Measurements from ENCODE around the gene PTPA. TPM values are rescaled to one million over a fixed set of nuclear protein-coding genes. Genes with fewer than 3 reads are reported as not detected.
A peak's percentile ranks its signal among the peaks of the same experiment; 100 is the strongest.
"Not testable (repeated sequence)": the region's sequence is repeated elsewhere in the genome, so short reads cannot be mapped to it uniquely, and the experiment has no call there.

Gene PTPA
- total RNA-seq, 1 experiment from 2014 or later = 82.9 TPM

DNA sequence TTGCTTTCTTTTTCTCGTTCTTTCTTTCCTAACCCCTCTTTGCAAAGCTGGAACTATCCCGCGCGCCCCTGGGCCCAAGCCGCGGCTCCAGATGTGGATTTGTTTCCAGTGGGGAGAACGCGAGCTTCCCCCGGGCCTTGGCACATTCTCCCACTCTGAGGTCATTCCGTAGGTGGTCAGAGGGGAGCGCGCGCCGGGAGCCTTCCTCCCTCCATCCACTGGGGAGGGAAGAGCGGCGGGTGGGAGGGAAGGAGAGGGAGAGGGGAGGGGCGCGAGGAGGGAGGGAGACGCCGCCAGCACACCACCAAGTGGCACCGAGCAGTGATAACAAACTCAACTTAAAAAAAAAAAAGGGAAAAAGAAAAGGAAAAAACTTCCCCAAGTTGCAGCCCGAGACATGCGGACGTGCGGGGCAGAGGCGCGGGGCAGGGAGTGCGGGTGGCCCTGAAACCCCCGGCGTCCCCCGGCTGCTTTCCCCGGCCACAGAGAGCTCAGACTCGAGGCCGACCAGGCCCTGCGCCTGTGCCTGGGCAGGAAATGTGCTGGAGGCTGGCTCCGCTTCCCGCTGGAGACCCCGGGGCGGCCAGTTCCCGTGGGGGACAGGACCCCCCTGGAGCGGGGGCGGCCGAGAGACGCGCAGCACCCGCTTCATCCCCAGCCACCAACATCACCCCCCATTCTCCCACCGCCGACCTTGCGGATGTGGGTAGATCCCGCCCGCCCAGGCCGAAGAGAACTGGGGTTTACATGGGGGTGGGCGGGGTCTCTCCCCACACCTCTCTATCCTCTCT is 63.7 kb downstream of the PTPA start:
- DNase-seq (ENCODE audit: extremely low read depth, low read depth) = peak; percentile 76

DNA sequence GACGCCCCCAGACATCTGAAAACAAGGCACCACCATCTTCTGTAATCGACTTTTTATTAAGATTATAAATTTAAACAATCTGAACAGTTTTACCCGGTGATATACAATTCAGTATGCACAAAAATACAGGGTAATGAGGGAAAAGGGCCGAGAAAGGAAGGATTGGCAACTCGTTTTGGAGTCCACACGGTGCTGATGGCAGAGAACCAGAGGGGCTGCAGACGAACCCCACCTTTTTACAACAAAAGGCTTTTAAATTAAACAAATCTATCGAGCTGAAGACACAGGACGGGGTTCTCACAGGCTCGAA is 64.3 kb downstream of the PTPA start:
- DNase-seq (ENCODE audit: extremely low read depth, low read depth) = no peak

DNA sequence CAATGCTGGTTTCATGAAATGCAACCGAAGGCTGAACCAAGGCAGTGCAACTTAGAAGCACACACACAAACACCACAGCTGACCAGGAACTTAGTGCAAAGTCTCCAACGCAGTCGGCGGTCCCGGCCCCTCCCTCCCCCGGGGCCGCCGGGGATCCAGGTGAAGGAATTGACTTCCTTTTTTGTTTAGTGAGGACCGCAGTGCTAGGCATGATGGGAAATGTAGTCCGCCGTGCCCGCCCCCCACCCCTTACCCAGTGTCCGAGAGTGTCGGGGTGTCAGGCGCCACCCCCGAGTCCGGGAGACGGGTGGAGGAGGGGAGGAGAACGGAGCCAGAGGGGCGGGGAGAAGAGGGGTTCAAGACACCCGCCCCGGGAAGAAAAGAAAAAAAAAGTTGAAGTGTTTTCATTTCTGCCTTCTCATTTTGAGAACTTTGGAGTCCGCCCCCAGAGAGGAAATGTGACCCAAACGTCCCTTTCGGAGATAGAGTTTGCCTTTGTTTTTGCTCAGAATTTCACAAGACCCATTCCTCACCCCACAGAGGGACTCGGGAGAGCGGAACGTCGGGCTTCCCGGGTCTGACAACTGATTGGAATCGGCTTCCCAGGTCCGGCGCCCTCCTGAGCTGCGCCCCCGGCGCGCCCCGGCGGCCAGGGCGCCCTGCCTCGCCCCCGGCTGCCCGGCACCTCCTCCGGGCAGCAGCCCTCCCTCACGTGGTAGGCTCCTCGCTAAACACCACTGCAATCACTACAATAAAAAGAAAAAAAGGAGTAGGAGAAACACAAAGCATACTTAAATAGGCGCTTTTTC is 64.8 kb downstream of the PTPA start:
- DNase-seq (ENCODE audit: extremely low read depth, low read depth) = peak; percentile 87

DNA sequence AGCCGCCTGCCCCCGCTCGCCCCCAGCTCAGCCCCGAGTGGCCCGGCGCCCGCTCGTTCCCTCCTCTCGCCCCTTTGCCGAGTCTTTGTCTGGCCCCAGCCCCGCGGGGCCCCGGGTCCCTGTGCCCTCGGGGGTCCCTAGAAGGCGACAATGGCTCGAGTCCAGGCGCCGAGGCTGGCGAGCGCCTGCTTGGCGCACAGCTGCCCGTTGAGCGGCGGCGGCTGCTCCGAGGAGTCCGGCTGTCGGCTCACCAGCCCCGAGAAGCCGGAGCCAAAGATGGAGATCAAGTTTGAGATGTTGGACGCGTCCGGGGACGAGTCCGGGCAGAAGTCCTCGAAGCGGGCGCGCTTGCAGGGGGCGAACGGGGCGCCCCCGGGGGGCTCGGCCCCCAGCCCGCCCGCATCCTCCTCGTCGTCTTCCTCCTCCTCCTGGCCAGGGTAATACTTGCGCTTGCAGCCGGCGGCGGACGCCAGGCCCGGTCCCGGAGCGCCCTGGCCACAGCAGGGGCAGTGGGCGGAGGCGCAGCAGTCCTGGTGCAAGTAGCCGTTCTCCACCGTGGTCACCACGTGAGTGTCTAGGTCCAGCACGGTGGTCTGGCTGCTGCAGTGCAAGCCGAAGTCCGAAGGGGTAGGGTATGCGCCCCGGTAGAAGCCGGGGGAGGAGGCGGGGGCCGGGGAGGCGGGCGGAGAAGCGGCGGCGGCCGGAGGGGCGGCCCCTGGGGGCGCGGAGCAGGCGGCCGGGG is 65.7 kb downstream of the PTPA start:
- no peak for DNase-seq (ENCODE audit: extremely low read depth, low read depth)

DNA sequence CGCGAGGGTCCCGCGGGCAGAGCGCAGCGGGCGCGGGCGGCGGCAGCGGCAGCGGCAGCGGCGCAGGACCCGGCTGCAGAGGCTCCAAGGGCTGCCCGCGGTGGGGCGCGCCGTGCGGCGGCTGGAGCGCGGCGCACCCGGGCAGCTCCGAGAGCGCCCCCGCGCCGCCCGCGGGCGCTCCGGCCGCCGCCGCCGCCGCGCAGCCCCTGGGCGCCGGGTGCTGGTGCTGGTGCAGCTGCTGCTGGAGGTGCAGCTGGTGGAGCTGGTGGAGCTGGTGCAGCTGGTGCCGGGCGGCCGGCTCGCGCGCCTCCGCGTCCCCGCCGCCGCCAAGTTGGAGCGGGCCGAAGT is 66.2 kb downstream of the PTPA start:
- no peak for DNase-seq (ENCODE audit: extremely low read depth, low read depth)

DNA sequence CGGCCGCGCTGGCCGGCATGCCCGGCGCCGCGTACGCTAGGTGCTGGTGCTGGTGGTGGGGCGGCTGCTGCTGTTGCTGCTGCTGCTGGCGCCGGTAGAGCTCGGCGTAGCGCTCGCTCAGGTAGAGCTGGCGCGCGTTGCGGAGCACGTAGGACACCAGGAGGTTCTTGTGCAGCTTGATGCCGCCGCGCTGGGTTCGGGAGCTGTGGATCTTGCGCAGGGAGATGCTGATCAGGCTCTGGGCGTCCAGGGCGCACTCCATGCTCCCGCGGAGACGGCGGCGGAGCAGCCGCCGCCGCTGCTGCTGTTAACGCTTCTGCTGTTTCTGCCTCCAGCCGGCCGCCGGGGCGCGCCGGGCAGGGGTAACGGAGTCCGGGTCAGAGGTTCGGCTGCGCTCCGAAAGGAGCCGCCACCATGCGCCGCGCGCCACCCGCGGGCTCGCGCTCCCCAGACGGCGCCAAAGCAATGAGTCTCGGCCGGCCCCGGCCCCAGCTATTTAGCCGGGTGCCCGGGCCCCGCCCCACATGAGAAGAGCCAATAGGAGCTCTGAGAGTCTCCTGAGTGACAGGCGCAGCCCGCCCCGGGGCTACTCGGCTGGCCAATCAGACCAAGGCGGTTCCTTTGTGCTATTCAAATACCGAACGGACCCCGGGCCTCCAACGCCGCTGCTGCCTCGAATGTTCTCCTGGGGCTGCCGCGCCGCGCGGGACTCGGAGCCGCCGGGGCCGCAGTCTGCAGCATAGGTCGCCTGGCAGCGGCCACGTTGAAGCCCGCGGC is 66.8 kb downstream of the PTPA start, which contains the start of gene IER5L:
IER5L (minus strand) TSS at position 471 of the 777 bp plus-strand sequence; CDS start at position 262, 209 bp downstream.
- peak; percentile 96 for DNase-seq (ENCODE audit: extremely low read depth, low read depth)

DNA sequence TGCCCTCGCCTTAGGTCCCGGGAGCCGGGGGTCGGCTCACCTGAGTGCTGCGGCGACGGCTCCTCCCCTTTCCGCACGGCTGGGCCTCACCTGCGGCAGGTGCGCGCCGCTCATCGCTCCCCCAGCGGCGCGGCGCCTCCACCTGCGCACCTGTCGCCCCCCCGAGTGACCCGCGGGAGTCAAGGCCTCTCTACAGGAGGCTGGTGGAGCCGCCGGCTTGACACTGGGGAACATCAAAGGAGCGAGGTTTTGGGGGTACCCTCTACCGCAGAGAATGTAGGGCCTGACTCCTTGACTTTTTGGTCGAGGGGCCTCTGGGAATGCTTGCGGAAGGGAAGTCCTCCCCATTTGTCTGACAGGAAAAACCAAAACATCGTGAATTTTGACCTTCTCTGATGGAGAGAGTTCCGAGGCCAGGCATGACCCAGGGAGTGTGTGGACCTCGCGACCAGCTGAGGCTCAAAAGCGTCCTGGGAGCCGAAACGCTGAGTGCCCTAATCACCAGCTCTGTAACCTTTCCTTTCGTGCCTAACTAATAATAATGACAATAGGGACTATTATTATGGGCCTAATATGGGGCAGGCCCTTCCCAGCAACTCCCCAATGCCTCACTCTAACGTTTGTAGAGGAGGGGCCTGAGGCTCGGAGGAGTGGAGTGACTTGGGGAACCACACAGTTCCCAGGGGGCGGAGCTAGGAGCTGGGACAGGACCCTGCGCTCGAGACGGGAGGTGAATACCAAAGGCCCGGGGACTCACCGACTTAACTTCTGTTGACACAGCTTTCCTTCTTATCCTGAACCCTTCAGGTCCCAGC is 67.6 kb downstream of the PTPA start:
- DNase-seq (ENCODE audit: extremely low read depth, low read depth) = no peak

DNA sequence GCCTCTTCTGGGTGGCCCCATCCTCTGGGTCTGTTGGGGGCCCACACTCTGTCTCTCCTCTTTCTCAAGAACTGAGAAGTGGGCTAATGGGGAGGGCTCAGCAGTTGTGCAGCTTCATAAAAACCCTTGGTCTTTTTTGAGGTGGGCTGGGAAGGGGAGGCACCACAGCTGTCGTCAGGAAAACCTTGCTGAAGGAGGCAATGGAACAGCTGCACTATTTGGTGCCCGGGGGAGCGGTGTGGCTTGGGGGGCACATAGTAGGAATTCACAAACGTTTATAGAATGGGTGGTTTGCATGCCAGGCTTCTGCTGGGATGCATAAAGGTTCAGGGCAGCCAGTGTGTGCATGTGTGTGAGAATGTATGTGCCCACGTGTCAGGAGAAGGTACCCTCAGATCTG is 70.0 kb downstream of the PTPA start:
- no peak for DNase-seq (ENCODE audit: extremely low read depth, low read depth)

DNA sequence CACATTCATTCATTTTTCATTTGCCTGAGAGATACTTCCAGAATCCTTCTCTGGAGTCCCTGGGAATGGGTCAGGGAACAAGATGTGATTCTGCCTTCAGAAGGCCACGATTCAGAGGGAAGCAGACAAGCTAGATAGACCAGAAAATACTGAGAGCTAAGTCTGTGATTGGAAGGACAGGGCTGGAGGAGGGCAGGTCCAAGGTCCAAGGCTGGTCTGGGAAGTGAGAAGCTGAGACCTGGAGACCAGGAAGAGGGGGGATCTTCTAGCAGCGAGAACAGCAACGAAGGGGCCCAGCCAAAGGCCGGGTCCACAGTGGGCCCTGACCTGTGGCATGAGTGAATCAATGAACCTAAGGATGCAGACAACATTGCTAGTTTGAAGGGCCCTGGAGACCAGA is 70.9 kb downstream of the PTPA start:
- no peak for DNase-seq (ENCODE audit: extremely low read depth, low read depth)

DNA sequence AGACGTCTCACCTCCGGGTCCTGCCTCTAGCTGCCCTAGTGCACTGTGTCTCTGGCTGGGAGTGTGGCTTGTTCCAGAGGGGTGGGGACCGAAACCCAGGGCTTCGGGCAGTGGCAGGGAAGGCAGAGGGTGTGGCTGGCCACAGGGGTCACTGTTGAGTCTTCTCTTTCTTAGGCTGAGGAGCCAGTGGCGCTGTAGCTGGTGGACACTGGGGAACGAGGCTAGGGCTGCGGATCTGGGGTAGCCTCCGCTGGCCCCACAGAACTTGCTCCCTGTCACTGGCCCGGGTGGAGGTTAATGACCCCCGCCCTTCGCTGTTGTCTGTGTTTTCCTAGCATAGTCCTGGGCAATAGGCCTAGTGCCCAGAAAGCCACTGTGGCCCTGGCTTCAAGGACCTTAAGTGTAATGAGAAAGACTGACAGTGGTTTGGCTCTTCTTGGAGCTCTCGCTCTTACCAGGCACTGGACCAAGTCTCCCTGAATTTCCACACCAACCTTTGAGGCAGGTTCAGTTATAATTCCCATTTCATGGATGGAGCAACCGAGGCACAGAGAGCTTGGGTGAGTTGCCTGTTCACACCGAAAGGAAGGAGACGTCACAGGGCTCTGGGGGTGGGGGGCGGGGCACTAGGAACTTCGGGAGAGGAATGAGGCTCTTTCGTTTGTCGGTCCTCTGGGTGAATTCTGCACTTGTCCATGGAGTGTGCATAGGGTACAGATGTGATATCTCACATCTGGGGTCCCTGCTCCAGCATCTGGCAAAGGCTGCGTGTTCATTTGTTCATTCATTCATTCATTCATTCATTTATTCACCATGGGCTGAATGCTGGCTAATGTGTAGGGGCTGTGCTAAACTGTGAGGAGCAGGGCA is 71.6 kb downstream of the PTPA start:
- no peak for DNase-seq (ENCODE audit: extremely low read depth, low read depth)

DNA sequence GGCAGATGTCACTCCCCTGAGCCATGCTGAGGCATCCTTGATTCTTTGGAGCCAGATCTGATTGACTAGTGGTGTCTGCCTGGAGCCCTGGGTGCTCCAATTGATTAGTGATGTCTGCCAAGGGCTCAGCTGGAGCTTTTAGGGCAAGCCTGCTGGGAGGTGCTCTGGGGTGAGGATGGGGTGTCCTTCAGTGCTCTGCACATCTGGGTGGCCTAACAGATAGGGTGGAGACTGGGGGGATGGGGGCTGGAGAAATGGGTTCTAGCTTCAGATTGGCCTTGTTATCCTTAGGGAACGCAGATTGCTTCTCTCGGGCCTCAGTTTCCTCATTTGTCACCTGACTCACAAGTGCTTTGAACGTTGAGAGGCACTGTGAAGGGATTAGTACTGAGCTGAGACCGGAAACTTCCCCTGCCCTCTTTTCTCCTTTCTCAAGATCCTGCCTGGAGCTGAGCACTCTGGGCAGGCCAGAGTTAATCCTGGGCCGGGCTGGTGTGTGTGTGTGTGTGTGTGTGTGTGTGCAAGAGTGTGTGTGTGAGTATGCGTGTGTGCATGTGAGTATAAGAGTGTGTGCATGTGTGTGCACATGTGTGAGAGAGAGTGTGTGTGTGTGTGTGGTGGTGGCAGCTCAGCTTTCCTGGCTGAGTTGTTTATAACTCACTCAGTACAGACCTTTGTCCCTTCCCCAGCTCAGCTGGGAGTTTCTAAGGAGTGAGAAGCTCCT is 72.4 kb downstream of the PTPA start:
- DNase-seq (ENCODE audit: extremely low read depth, low read depth) = no peak

DNA sequence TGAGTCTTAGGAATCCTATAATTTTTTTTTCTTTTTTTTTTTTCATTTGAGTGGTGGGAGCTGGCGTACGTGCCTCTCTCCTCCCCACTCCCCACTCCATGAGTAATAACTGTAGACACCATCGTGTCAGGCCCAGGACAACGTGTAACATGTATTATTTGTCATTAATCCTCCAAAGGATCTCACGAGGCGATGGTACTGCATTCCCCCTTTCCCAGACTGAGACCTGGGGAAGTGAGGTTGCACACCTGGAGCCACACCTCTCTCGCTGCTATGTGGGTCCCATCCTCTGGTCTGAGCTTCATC is 73.0 kb downstream of the PTPA start:
- DNase-seq (ENCODE audit: extremely low read depth, low read depth) = no peak

DNA sequence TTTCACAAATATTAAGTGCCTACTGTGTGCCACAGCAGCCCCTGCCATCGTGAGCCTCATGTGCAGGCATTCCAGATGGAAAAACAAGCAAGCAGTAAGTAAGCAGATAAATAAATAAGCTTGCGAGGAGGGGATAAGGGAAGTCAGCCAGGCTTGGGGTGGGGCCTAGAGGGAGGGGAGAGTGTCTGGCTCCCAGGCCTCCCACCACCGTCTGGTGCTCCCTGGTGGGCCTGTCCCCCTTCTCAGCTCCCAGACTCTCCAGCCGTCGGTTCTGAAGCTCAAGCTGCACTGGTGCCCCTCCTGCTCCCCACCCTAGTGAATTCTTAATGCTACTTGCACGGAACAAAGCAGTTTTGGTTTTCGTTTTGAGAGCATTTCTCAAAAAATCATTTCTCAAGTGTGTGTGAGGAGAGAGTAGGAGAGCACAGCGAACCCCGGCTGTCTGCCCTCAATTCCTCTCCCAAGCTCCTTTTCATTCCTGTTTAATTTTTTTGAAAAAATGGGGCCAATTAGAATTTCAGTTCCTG is 73.4 kb downstream of the PTPA start:
- DNase-seq (ENCODE audit: extremely low read depth, low read depth) = no peak

DNA sequence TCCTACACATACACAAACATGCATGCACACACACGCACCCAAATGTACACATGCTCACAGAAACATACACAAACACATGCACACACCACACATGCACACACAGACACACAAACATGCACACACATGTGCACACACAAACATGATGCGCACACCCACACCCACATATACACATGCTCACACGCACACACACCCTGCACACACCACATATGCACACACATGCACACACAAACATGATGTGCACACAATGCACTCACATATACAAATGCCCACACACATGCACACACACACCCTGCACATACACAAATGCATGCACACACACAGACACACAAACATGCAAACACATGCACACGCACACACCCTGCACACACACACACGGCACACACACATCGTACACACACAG is 74.2 kb downstream of the PTPA start:
- DNase-seq (ENCODE audit: extremely low read depth, low read depth) = no peak

DNA sequence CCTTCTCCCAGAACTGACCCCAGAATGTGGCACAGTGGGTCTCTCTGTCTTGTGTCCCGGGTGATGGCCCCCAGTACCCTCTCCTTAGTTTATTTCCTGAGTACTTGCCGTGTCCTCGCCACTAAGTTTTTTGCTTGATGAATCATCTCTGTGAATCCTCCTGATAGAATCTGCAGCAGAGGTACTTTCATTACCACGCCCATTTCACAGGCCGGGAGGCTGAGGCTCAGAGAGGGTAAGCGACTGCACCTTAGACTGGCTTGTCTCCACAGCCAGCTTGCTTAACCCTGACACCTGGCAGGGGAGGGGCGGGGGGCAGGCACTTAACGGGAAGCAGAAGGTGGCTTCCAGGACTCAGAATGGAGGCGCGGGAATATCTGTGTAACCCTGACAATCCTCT is 74.8 kb downstream of the PTPA start:
- no peak for DNase-seq (ENCODE audit: extremely low read depth, low read depth)

DNA sequence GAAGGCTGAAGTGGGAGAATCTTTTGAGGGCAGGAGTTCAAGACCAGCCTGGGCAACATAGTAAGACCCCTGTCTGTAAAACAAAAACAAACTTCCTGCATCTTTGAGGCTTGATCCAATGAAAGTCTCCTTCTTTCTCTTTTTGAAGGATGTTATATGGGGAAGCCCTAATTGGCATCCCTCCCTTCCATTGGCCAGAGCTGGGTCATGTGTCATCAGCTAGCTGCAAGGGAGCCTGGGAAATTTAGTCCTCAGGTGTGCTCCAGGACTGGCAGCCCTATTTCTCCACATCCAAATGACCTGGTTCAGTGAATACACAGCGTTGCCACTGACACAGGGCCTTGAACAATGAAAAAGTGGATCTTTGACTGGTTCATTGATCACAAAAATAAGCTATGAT is 75.8 kb downstream of the PTPA start:
- DNase-seq (ENCODE audit: extremely low read depth, low read depth) = no peak

DNA sequence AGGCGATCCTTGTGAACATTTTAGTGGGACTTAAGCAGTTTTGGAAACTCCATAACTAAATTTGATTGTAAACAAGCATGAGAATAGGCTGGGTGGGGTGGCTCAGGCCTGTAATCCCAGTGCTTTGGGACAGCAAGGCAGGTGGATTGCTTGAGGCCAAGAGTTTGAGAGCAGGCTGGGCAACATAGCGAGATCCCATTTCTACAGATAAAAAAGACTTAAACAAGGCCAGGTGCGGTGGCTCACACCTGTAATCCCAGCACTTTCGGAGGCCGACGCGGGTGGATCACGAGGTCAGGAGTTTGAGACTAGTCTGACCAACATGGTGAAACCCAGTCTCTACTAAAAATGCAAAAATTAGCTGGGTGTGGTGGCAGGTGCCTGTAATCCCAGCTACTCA is 78.8 kb downstream of the PTPA start:
- DNase-seq (ENCODE audit: extremely low read depth, low read depth) = not testable (repeated sequence)

DNA sequence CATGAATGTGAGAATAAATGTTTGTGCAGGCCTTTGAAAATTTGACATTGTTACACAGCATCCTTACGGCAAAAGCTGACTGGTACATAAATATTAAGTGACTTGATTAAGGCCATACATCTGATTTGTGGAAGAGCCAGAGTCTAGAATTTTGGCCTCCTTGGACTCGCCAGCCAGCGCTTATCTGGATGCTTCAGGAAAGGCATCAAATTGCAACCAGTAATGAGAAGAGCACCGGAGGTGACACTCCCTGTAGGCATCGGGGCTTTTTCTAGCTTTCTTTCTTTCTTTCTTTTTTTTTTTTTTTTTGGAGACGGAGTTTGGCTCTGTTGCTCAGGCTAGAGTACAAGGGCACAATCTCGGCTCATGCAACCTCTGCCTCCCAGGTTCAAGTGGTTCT is 80.0 kb downstream of the PTPA start:
- no peak for DNase-seq (ENCODE audit: extremely low read depth, low read depth)

Measured in NCI-H460 (cell line).